Mucosa of rectum (tissue), 2 donors: ENCODE results near the gene RUNX1.

ENCODE experiments used
- H3K27ac ChIP-seq, 2 donors: one replicate each; pipeline ENCODE4 v1.7.0; 2013; ENCODE audit warnings: inconsistent platforms in 2 of 2, low read depth in 2 of 2, low read length in 2 of 2
- H3K27me3 ChIP-seq, 2 donors: one replicate each; pipeline ENCODE4 v1.7.0; 2013; ENCODE audit warnings: low read length in 2 of 2; ENCODE audit not compliant: control insufficient read depth in 2 of 2, insufficient read depth in 2 of 2
- H3K36me3 ChIP-seq, 2 donors: one replicate each; pipeline ENCODE4 v1.7.0; 2013; ENCODE audit warnings: low read length in 2 of 2; ENCODE audit not compliant: control insufficient read depth in 2 of 2, insufficient read depth in 2 of 2
- H3K4me1 ChIP-seq, 2 donors: one replicate each; pipeline ENCODE4 v1.7.0; 2013; ENCODE audit warnings: low read length in 2 of 2, mild to moderate bottlenecking in 1 of 2; ENCODE audit not compliant: control insufficient read depth in 2 of 2, insufficient read depth in 2 of 2
- H3K4me3 ChIP-seq, 2 donors: one replicate each; pipeline ENCODE4 v1.7.0; 2013; ENCODE audit warnings: low read length in 2 of 2
- H3K9ac ChIP-seq, 2 donors: one replicate each; pipeline ENCODE4 v1.7.0; 2013; ENCODE audit warnings: low read length in 2 of 2, low read depth in 1 of 2, mild to moderate bottlenecking in 1 of 2
- H3K9me3 ChIP-seq, 2 donors: one replicate each; pipeline ENCODE4 v1.7.0; 2013; ENCODE audit warnings: low read length in 2 of 2; ENCODE audit not compliant: control insufficient read depth in 2 of 2
- donor health status: healthy.
- donor health status: Normal muscosa, but diverticular disease.

Gene RUNX1

GRCh38 chr21:34933609-34934335 lies 115.3 kb downstream of the RUNX1 start:
- H3K27me3 ChIP-seq = no peaks in the 10 kb centered on the region
- H3K36me3 ChIP-seq = no peaks in the 10 kb centered on the region
- H3K4me3 ChIP-seq = peak overlapping the region; percentile 25 to 61
- peaks cover 5% of the 10 kb centered on the region in 2 donors for H3K4me1 ChIP-seq
- peak overlapping the region; percentile 36 to 65 for H3K27ac ChIP-seq
- H3K9ac ChIP-seq = peak overlapping the region in 1 of 2 donors; percentile 34
- no peaks in the 10 kb centered on the region for H3K9me3 ChIP-seq

- Histone ChIP-seq H3K4me1 (peaks cover 5 to 6% of the 10 kb centered on the region in 2 donors), H3K27me3 (no peaks in the 10 kb centered on the region), H3K27ac (no peak overlapping the region), H3K9me3 (no peaks in the 10 kb centered on the region), H3K4me3 (no peak overlapping the region), H3K9ac (no peak overlapping the region), H3K36me3 (no peaks in the 10 kb centered on the region)
Measured at GRCh38 chr21:34932233-34932632, 116.9 kb downstream of the RUNX1 start.

- Histone ChIP-seq H3K27ac (no peak overlapping the region), H3K9ac (no peak overlapping the region), H3K27me3 (no peaks in the 10 kb centered on the region), H3K4me1 (peaks cover 10 to 12% of the 10 kb centered on the region in 2 donors), H3K36me3 (no peaks in the 10 kb centered on the region), H3K9me3 (no peaks in the 10 kb centered on the region), H3K4me3 (no peak overlapping the region)
Measured at GRCh38 chr21:34930971-34931370, 118.1 kb downstream of the RUNX1 start.

DNA sequence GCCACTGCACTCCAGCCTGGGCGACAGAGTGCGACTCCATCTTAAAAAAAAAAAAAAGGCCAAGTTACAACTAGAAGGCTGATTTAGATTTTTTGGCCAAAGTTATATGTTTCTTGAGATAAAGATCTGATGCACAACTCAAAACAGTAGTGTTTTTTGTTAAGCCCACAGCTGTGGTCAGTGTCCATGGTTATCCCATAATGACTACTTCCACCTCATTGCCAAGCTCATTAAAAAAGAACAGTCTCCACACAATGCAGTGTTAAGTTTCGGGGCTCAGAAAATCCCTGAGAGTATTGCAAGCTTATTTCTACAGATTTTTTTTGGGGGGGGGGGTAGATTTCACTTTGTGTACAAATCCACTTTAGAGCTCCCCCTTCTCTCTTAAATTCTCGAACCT lies 120.5 kb downstream of the RUNX1 start:
- Histone ChIP-seq H3K36me3 (no peaks in the 10 kb centered on the region), H3K9ac (no peak overlapping the region), H3K4me3 (no peak overlapping the region), H3K4me1 (peaks cover 6 to 9% of the 10 kb centered on the region in 2 donors), H3K27me3 (no peaks in the 10 kb centered on the region), H3K27ac (no peak overlapping the region), H3K9me3 (no peaks in the 10 kb centered on the region)

DNA sequence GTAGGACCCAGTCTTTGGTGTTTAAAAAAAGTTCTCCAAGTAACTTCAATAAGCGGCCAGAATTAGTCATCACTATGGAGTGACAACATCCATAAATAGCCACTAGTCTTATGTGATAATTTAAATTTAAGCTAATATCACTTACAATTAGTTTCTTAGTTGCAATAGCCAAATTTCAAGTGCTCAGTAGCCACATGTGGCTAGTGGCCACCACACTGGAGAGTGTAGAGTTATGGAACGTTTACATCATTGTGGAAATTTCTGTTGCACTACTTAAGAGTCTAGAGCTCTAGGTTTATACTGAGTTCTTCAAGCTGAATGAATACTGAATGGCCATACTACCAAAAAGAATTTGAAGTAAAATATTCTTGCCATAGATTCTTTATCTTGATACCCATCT lies 121.1 kb downstream of the RUNX1 start:
- no peak overlapping the region for H3K9ac ChIP-seq
- no peak overlapping the region for H3K27ac ChIP-seq
- no peaks in the 10 kb centered on the region for H3K36me3 ChIP-seq
- H3K9me3 ChIP-seq = no peaks in the 10 kb centered on the region
- H3K4me3 ChIP-seq = no peak overlapping the region
- peaks cover 5 to 7% of the 10 kb centered on the region in 2 donors for H3K4me1 ChIP-seq
- no peaks in the 10 kb centered on the region for H3K27me3 ChIP-seq

DNA sequence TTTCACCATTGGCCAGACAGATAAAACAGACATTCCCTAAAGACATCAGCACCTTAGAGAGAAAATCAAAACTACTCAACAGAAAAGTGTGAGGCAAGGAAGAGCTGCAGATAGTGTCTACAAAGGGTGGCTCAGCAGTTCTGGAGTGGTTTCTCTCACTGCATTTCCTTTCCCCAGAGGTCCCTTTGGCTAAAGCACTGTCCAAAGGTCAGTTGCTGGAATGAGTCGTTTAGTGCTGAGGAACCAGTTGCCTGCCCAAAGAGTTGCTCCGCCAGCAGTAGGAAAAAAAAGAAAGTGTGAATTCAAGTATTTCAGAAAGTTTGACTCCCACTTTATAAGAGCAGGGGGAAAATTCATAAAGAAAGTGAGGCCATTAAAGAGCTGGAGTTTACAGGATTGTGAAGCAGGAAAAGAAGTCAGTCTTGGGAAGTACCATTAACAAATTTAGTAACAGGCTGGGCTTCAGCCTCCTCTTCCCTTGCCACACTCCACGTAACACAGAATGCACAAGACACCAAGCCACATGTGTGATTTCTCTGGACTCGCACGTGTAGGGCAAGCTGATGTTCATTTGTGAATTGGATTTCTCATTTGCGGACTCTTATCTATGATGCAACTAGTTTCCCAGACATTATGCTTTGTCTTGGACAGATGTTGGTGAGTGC lies 122.2 kb downstream of the RUNX1 start:
- Histone ChIP-seq H3K36me3 (no peaks in the 10 kb centered on the region), H3K4me1 (peaks cover 5 to 7% of the 10 kb centered on the region in 2 donors), H3K27ac (no peak overlapping the region), H3K27me3 (no peaks in the 10 kb centered on the region), H3K9ac (no peak overlapping the region), H3K9me3 (no peaks in the 10 kb centered on the region), H3K4me3 (peak overlapping the region in 1 of 2 donors; percentile 3)

DNA sequence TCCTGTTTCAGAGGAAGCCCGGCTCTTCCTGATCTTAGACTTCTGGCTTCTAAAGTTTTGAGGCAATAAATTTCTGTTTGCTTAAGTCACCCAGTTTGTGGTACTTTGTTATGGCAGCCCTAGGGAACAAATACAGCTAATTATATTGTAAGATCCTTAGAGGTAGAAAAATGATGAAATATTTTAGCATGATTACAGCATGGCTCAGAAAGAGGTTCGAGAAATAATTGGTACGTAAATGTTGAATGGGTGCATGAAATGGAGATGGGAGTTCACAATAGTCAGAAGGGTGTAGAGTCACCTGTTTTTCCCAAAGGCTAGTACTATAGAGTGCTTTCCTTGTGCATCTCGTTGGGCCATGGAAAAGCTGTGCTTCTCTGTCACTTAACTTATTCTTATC lies 123.5 kb downstream of the RUNX1 start:
- Histone ChIP-seq H3K4me1 (peaks cover 5 to 7% of the 10 kb centered on the region in 2 donors), H3K36me3 (no peaks in the 10 kb centered on the region), H3K4me3 (no peak overlapping the region), H3K9me3 (no peaks in the 10 kb centered on the region), H3K27ac (no peak overlapping the region), H3K27me3 (no peaks in the 10 kb centered on the region), H3K9ac (no peak overlapping the region)

DNA sequence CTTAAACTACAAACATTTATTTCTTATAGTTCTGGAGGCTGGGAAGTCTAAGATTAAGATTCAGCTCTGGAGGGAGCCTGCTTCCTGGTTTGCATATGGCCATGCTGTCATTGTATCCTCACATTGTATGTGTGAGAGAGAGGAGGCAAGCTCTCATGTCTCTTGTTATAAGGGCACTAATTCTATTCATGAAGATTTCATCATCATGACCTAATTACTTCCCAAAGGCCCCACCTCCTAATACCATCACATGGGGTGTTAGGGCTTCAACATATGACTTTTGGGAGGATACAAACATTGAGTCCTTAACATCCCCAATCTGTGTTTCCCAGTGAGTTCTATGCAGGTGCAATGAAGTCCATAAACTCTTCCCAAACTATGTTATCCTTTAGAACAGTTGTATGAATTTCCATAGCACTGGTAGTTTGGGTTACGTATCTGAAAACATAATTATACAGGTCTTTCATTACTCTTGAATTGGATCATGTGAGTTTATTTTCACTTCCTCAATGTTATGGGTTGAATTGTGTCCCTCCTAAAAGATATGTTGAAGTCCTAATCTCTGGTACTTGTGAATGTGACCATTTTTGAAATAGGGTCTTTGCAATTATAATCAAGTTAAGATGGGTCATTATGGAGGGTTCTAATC lies 124.2 kb downstream of the RUNX1 start:
- Histone ChIP-seq H3K36me3 (no peaks in the 10 kb centered on the region), H3K4me3 (no peak overlapping the region), H3K4me1 (peaks cover 5 to 7% of the 10 kb centered on the region in 2 donors)

GRCh38 chr21:34924194-34924593 lies 124.9 kb downstream of the RUNX1 start:
- Histone ChIP-seq H3K4me1 (peaks cover 5 to 7% of the 10 kb centered on the region in 2 donors), H3K4me3 (no peak overlapping the region), H3K27me3 (no peaks in the 10 kb centered on the region), H3K9me3 (no peaks in the 10 kb centered on the region), H3K36me3 (no peaks in the 10 kb centered on the region), H3K9ac (no peak overlapping the region), H3K27ac (no peak overlapping the region)

More for the DNA sequence above, 124.2 kb downstream of the RUNX1 start:
- no peak overlapping the region for H3K9ac ChIP-seq
- H3K9me3 ChIP-seq = no peaks in the 10 kb centered on the region
- H3K27ac ChIP-seq = no peak overlapping the region
- H3K27me3 ChIP-seq = no peaks in the 10 kb centered on the region

GRCh38 chr21:34923626-34924025 lies 125.5 kb downstream of the RUNX1 start:
- no peaks in the 10 kb centered on the region for H3K9me3 ChIP-seq
- no peaks in the 10 kb centered on the region for H3K27me3 ChIP-seq
- H3K27ac ChIP-seq = no peak overlapping the region
- no peaks in the 10 kb centered on the region for H3K36me3 ChIP-seq
- H3K9ac ChIP-seq = no peak overlapping the region
- peaks cover 5 to 7% of the 10 kb centered on the region in 2 donors for H3K4me1 ChIP-seq
- H3K4me3 ChIP-seq = no peak overlapping the region
